ENCODE results near the gene ANGPTL8.

ANGPTL8 gene

GRCh38 chr19:11239377-11240000, at the start of gene ANGPTL8:
ANGPTL8 (plus strand) TSS chr19:11239619; CDS start chr19:11239638, 19 bp downstream.
- Histone ChIP-seq H4K20me1 (no peaks in the 10 kb centered on the region; the same call in 1 of the 2 replicates), H3K36me3 (no peaks in the 10 kb centered on the region), H3K9me3 (peaks cover 14% of the 10 kb centered on the region), H3K27ac (no peak within 1 kb of the TSS), H3K27me3 (0 out of 2 replicates have a peak, but pooled peaks cover 3% of the 10 kb centered on the region), H3K4me3 (no peak within 1 kb of the TSS), H3K4me2 (no peak within 1 kb of the TSS), H3K4me1 (no peaks in the 10 kb centered on the region), H3K9ac (no peak within 1 kb of the TSS)
- TF ChIP-seq Cebpa-rat (IDR thresholded peaks at IDR 0.05): no peak

GRCh38 chr19:11190501-11190900, 48.9 kb upstream of the ANGPTL8 start:
- Histone ChIP-seq H3K9ac (no peak overlapping the region), H3K27ac (no peak overlapping the region), H3K4me3 (no peak overlapping the region), H3K4me1 (peaks cover 89% of the 10 kb centered on the region), H3K27me3 (no peaks in the 10 kb centered on the region), H4K20me1 (no peaks in the 10 kb centered on the region), H3K4me2 (peak overlapping the region; percentile 99), H3K36me3 (peaks cover 36% of the 10 kb centered on the region), H3K9me3 (no peaks in the 10 kb centered on the region)
- no peak for TF ChIP-seq Cebpa-rat (IDR thresholded peaks at IDR 0.05)

GRCh38 chr19:11191273-11191755, 48.1 kb upstream of the ANGPTL8 start:
- Histone ChIP-seq H3K4me3 (no peak overlapping the region), H3K4me1 (peaks cover 89% of the 10 kb centered on the region), H3K36me3 (peaks cover 33% of the 10 kb centered on the region), H3K9me3 (no peaks in the 10 kb centered on the region), H4K20me1 (no peaks in the 10 kb centered on the region), H3K9ac (no peak overlapping the region), H3K27me3 (no peaks in the 10 kb centered on the region), H3K27ac (peak overlapping the region; percentile 92), H3K4me2 (peak overlapping the region; percentile 99)
- TF ChIP-seq Cebpa-rat (IDR thresholded peaks at IDR 0.05): no peak

GRCh38 chr19:11191934-11192333, 47.5 kb upstream of the ANGPTL8 start:
- Histone ChIP-seq H3K4me1 (peaks cover 86% of the 10 kb centered on the region), H3K36me3 (peaks cover 27% of the 10 kb centered on the region), H3K4me2 (peak overlapping the region; percentile 99), H3K27ac (peak overlapping the region; percentile 92), H3K9ac (no peak overlapping the region; the same call in 1 of the 2 replicates), H3K27me3 (no peaks in the 10 kb centered on the region), H3K9me3 (no peaks in the 10 kb centered on the region), H4K20me1 (no peaks in the 10 kb centered on the region), H3K4me3 (0 out of 2 replicates have a peak overlapping the region, but pooled peaks have one; percentile 25)
- TF ChIP-seq Cebpa-rat (IDR thresholded peaks at IDR 0.05): peak; percentile 86

- Histone ChIP-seq H3K27ac (peak overlapping the region; percentile 92), H3K9ac (peak overlapping the region; percentile 45; the same call in 1 of the 2 replicates), H3K4me1 (peaks cover 78% of the 10 kb centered on the region), H3K36me3 (peaks cover 26% of the 10 kb centered on the region), H3K9me3 (no peaks in the 10 kb centered on the region), H3K4me2 (peak overlapping the region; percentile 99), H3K27me3 (no peaks in the 10 kb centered on the region), H4K20me1 (no peaks in the 10 kb centered on the region), H3K4me3 (peak overlapping the region; percentile 25; the same call in 1 of the 2 replicates)
- no peak for TF ChIP-seq Cebpa-rat (IDR thresholded peaks at IDR 0.05)
Observed at GRCh38 chr19:11192957-11193939, 46.2 kb upstream of the ANGPTL8 start.

GRCh38 chr19:11194173-11194572, 45.2 kb upstream of the ANGPTL8 start:
- Histone ChIP-seq H3K27ac (peak overlapping the region; percentile 92), H3K4me2 (peak overlapping the region; percentile 99), H3K9ac (peak overlapping the region; percentile 74; the same call in 1 of the 2 replicates), H3K27me3 (no peaks in the 10 kb centered on the region), H3K4me3 (peak overlapping the region; percentile 60; the same call in 1 of the 2 replicates), H3K36me3 (peaks cover 20% of the 10 kb centered on the region), H4K20me1 (no peaks in the 10 kb centered on the region), H3K9me3 (no peaks in the 10 kb centered on the region), H3K4me1 (peaks cover 84% of the 10 kb centered on the region)
- no peak for TF ChIP-seq Cebpa-rat (IDR thresholded peaks at IDR 0.05)

GRCh38 chr19:11194656-11195558, 44.5 kb upstream of the ANGPTL8 start:
- no peaks in the 10 kb centered on the region for H4K20me1 ChIP-seq
- H3K36me3 ChIP-seq: peaks cover 16% of the 10 kb centered on the region
- H3K9ac ChIP-seq: peak overlapping the region; percentile 74
- peak overlapping the region; percentile 99 for H3K4me2 ChIP-seq
- H3K4me1 ChIP-seq: peaks cover 81% of the 10 kb centered on the region
- peak overlapping the region; percentile 60 for H3K4me3 ChIP-seq
- no peaks in the 10 kb centered on the region for H3K27me3 ChIP-seq
- H3K27ac ChIP-seq: peak overlapping the region; percentile 92
- TF ChIP-seq Cebpa-rat (IDR thresholded peaks at IDR 0.05): no peak
- no peaks in the 10 kb centered on the region for H3K9me3 ChIP-seq

GRCh38 chr19:11195681-11196080, 43.7 kb upstream of the ANGPTL8 start:
- Histone ChIP-seq H3K4me3 (peak overlapping the region; percentile 60), H3K4me2 (peak overlapping the region; percentile 99), H4K20me1 (no peaks in the 10 kb centered on the region), H3K27ac (peak overlapping the region; percentile 92), H3K36me3 (peaks cover 12% of the 10 kb centered on the region), H3K27me3 (no peaks in the 10 kb centered on the region), H3K9me3 (no peaks in the 10 kb centered on the region), H3K9ac (peak overlapping the region; percentile 74; the same call in 1 of the 2 replicates), H3K4me1 (peaks cover 73% of the 10 kb centered on the region)
- TF ChIP-seq Cebpa-rat (IDR thresholded peaks at IDR 0.05): no peak
